Measurements from ENCODE around the gene FMN2.

- TF ChIP-seq CTCF (conservative IDR thresholded peaks at IDR 0.05 in 1 of 2, IDR thresholded peaks at IDR 0.05 in 1 of 2; ENCODE audit: extremely low read depth in 1 of 2, insufficient read depth in 1 of 2, low read depth in 1 of 2, low read length in 2 of 2) (no peak), EZH2 (IDR thresholded peaks at IDR 0.05; ENCODE audit: borderline replicate concordance, low read length) (no peak)
Measured at GRCh38 chr1:240258910-240259309, 167.2 kb downstream of the FMN2 start.
